Mesothelial cell of epicardium (in vitro differentiated cells): ENCODE measurements around the gene GRID1. TPM values are rescaled to one million over a fixed set of nuclear protein-coding genes. Genes with fewer than 3 reads are reported as not detected.

Experiments used
- DNase-seq, 2 experiments: peaks; one replicate each; pipeline ENCODE4 v3.0.0; 2021; ENCODE audit warnings: low spot score in 2 of 2; ENCODE audit not compliant: unreplicated experiment in 2 of 2
- H3K27ac Mint-ChIP-seq: 2 replicates; pipeline ENCODE4 v1.8.0; 2021; ENCODE audit warnings: mixed read lengths
- H3K27me3 Mint-ChIP-seq: 2 replicates; pipeline ENCODE4 v1.8.0; 2021; ENCODE audit warnings: low read depth, mixed read lengths
- H3K36me3 Mint-ChIP-seq: 2 replicates; pipeline ENCODE4 v1.8.0; 2021; ENCODE audit warnings: mixed read lengths
- H3K4me1 Mint-ChIP-seq: 2 replicates; pipeline ENCODE4 v1.8.0; 2021; ENCODE audit warnings: mixed read lengths
- H3K4me3 Mint-ChIP-seq: 2 replicates; pipeline ENCODE4 v1.8.0; 2021; ENCODE audit warnings: mild to moderate bottlenecking, moderate library complexity, mixed read lengths
- H3K9me3 Mint-ChIP-seq: 2 replicates; pipeline ENCODE4 v1.8.0; 2021; ENCODE audit warnings: mixed read lengths
- total RNA-seq: library from RNA; stranded (reverse); gene quantifications from 3 replicates; pipeline ENCODE4 v1.2.1, GENCODE V29; 2021
- TF ChIP-seq, protein P1 (sequence below): fragments of 200-600 bp; sonication (generic); IDR thresholded peaks from one replicate; pipeline ENCODE4 v1.5.0; 2021; ENCODE audit warnings: antibody characterized with exemption; ENCODE audit not compliant: unreplicated experiment

GRID1 gene
- total RNA-seq, 1 donor from 2014 or later = 0.22 TPM

- Mint-ChIP-seq H3K9me3 (no peaks in the 10 kb centered on the region), H3K4me3 (no peak overlapping the region), H3K4me1 (no peaks in the 10 kb centered on the region), H3K27me3 (peaks cover 3% of the 10 kb centered on the region), H3K36me3 (no peaks in the 10 kb centered on the region), H3K27ac (no peak overlapping the region)
- TF ChIP-seq, protein P1, sequence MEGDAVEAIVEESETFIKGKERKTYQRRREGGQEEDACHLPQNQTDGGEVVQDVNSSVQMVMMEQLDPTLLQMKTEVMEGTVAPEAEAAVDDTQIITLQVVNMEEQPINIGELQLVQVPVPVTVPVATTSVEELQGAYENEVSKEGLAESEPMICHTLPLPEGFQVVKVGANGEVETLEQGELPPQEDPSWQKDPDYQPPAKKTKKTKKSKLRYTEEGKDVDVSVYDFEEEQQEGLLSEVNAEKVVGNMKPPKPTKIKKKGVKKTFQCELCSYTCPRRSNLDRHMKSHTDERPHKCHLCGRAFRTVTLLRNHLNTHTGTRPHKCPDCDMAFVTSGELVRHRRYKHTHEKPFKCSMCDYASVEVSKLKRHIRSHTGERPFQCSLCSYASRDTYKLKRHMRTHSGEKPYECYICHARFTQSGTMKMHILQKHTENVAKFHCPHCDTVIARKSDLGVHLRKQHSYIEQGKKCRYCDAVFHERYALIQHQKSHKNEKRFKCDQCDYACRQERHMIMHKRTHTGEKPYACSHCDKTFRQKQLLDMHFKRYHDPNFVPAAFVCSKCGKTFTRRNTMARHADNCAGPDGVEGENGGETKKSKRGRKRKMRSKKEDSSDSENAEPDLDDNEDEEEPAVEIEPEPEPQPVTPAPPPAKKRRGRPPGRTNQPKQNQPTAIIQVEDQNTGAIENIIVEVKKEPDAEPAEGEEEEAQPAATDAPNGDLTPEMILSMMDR = no peak
- DNase-seq = no peak
Observed at GRCh38 chr10:85979598-85979997, 387.0 kb downstream of the GRID1 start.

- Mint-ChIP-seq H3K27ac (no peak overlapping the region), H3K36me3 (no peaks in the 10 kb centered on the region), H3K9me3 (no peaks in the 10 kb centered on the region), H3K4me1 (no peaks in the 10 kb centered on the region), H3K4me3 (no peak overlapping the region), H3K27me3 (peaks cover 3% of the 10 kb centered on the region)
- DNase-seq = no peak
- TF ChIP-seq, protein P1 = no peak
Observed at GRCh38 chr10:85978566-85979358, 387.8 kb downstream of the GRID1 start.

DNA sequence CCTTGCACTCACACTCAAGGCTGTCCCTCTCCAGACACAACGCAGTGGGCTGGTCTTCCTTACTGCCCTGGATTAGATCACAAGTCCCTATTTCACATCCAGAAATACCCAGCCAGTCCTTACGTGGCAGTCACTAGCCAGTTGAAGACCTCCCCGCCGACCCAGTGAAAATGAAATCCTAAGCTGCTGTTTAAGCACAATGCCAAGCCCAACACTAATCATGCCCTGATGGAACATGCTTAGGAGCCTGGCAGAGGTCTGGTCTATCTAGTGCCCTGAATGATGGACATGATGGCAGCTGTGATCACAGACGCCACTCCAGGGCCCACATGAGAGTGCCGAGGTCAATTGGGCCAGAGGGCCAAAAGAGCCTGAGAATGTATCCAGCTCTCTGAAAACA lies 389.0 kb downstream of the GRID1 start:
- Mint-ChIP-seq H3K27me3 (peaks cover 3% of the 10 kb centered on the region), H3K36me3 (no peaks in the 10 kb centered on the region), H3K9me3 (no peaks in the 10 kb centered on the region), H3K27ac (no peak overlapping the region), H3K4me1 (no peaks in the 10 kb centered on the region), H3K4me3 (no peak overlapping the region)
- DNase-seq = no peak
- TF ChIP-seq, protein P1 = no peak

- no peaks in the 10 kb centered on the region for H3K4me1 Mint-ChIP-seq
- H3K9me3 Mint-ChIP-seq = peaks cover 8% of the 10 kb centered on the region
- TF ChIP-seq, protein P1 = no peak
- no peak for DNase-seq
- no peak overlapping the region for H3K27ac Mint-ChIP-seq
- no peaks in the 10 kb centered on the region for H3K27me3 Mint-ChIP-seq
- H3K4me3 Mint-ChIP-seq = no peak overlapping the region
- H3K36me3 Mint-ChIP-seq = no peaks in the 10 kb centered on the region
Observed at GRCh38 chr10:85976267-85976793, 390.3 kb downstream of the GRID1 start.

DNA sequence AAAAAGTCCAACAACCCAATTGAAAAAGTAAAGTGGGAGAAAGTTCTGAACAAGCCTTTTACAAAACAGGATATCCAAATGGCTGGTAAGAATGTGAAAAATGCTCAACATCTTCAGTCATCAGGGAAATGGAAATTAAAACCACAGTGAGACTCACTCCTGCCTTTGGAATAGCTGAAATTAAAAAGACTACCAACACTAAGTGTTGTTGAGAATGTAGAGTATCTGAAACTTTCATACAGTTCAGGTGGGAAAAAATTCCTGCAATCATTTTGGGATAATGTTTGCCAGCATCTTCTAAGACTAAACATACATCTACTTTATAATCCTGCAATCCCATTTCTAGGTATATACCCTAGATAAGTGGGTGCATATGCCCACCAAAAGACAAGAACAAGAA lies 395.1 kb downstream of the GRID1 start:
- TF ChIP-seq, protein P1 = no peak

More for the DNA sequence above, 395.1 kb downstream of the GRID1 start:
- no peaks in the 10 kb centered on the region for H3K36me3 Mint-ChIP-seq
- no peak overlapping the region for H3K27ac Mint-ChIP-seq
- H3K27me3 Mint-ChIP-seq = no peaks in the 10 kb centered on the region
- H3K4me3 Mint-ChIP-seq = no peak overlapping the region
- H3K4me1 Mint-ChIP-seq = no peaks in the 10 kb centered on the region
- no peak for DNase-seq
- H3K9me3 Mint-ChIP-seq = peaks cover 32% of the 10 kb centered on the region
